Measurements from ENCODE around the gene CABLES1.
"Not testable (repeated sequence)": the region's sequence is repeated elsewhere in the genome, so short reads cannot be mapped to it uniquely, and the experiment has no call there.

Gene CABLES1

GRCh38 chr18:23134780-23135549, at the start of gene CABLES1:
Gene CABLES1, plus strand, starts transcription at chr18:23135485. Its CDS starts 278 bp downstream, at chr18:23135763.
- DNase-seq, result peak; percentile 37 to 46

- no peak for DNase-seq
These were observed 47.9 kb upstream of the CABLES1 start for GRCh38 chr18:23087352-23087751.

GRCh38 chr18:23088310-23088709, 47.0 kb upstream of the CABLES1 start:
- DNase-seq, result no peak

GRCh38 chr18:23091017-23091993, 44.0 kb upstream of the CABLES1 start:
- DNase-seq, result not testable (repeated sequence)

- DNase-seq, result no peak
These were observed 43.2 kb upstream of the CABLES1 start for GRCh38 chr18:23092121-23092520.

- DNase-seq, result not testable (repeated sequence)
These were observed 42.2 kb upstream of the CABLES1 start for GRCh38 chr18:23093130-23093529.

- no peak for DNase-seq
These were observed 41.5 kb upstream of the CABLES1 start for GRCh38 chr18:23093772-23094171.

GRCh38 chr18:23094411-23095190, 40.7 kb upstream of the CABLES1 start:
- DNase-seq, result no peak

- DNase-seq, result no peak
These were observed 39.8 kb upstream of the CABLES1 start for GRCh38 chr18:23095463-23095862.

GRCh38 chr18:23097016-23097415, 38.3 kb upstream of the CABLES1 start:
- DNase-seq, result not testable (repeated sequence)

GRCh38 chr18:23099621-23100020, 35.7 kb upstream of the CABLES1 start:
- DNase-seq, result no peak

GRCh38 chr18:23101861-23102432, 33.3 kb upstream of the CABLES1 start:
- DNase-seq, result no peak

GRCh38 chr18:23102493-23103261, 32.6 kb upstream of the CABLES1 start:
- DNase-seq, result no peak

GRCh38 chr18:23103449-23103848, 31.8 kb upstream of the CABLES1 start:
- no peak for DNase-seq

GRCh38 chr18:23105030-23105429, 30.3 kb upstream of the CABLES1 start:
- no peak for DNase-seq

- DNase-seq, result no peak
These were observed 29.6 kb upstream of the CABLES1 start for GRCh38 chr18:23105581-23106219.

- DNase-seq, result no peak
These were observed 28.7 kb upstream of the CABLES1 start for GRCh38 chr18:23106575-23106974.

- DNase-seq, result no peak
These were observed 27.6 kb upstream of the CABLES1 start for GRCh38 chr18:23107718-23108117.

GRCh38 chr18:23108496-23108895, 26.8 kb upstream of the CABLES1 start:
- no peak for DNase-seq

- not testable (repeated sequence) for DNase-seq
These were observed 26.1 kb upstream of the CABLES1 start for GRCh38 chr18:23109163-23109562.

GRCh38 chr18:23113576-23113975, 21.7 kb upstream of the CABLES1 start:
- DNase-seq, result no peak

All from activated CD4-positive, alpha-beta T cell treated with anti-CD3 and anti-CD28 coated beads, Interleukin-2, amount 50 U/mL, for 48 hours (primary cell).